Pancreas (tissue), 10 donors: ENCODE results near the gene CPNE7. TPM values are rescaled to one million over a fixed set of nuclear protein-coding genes. Genes with fewer than 3 reads are reported as not detected.

Source experiments
- ATAC-seq, 4 donors: fragments of 200-7000 bp; cut with Tn5 transposase; one replicate each; pipeline versions ENCODE4 v1.8.0 to v1.9.1; 2020; ENCODE audit warnings: mild to moderate bottlenecking in 4 of 4, moderate library complexity in 4 of 4
- DNase-seq, 6 donors: peaks; one replicate each; pipeline ENCODE4 v3.0.0-alpha.2; 2020
- FAIRE-seq: peaks from 2 replicates; lab custom pipeline; 2012; peaks lifted over from hg19 to GRCh38; lab: Jason Lieb, UNC
- H3K27ac ChIP-seq, 4 donors: fragments of 200-600 bp; sonication (generic); 1 replicate in 3 of 4; 2 replicates in 1 of 4; pipeline versions ENCODE4 v1.5.0 to v1.8.0; 2020
- H3K27me3 ChIP-seq, 4 donors: fragments of 200-600 bp; one replicate each; pipeline ENCODE4 v1.8.0; 2021
- H3K36me3 ChIP-seq, 3 donors: fragments of 200-600 bp; sonication (generic) in 1 of 3; one replicate each; pipeline versions ENCODE4 v1.5.0 to v1.8.0; 2020 to 2021
- H3K4me1 ChIP-seq, 3 donors: fragments of 200-600 bp; one replicate each; pipeline ENCODE4 v1.8.0; 2021
- H3K4me3 ChIP-seq, 4 donors: fragments of 200-600 bp; sonication (generic) in 2 of 4; one replicate each; pipeline versions ENCODE4 v1.5.0 to v1.8.0; 2020 to 2021
- H3K9me3 ChIP-seq, 4 donors: fragments of 200-600 bp; one replicate each; pipeline ENCODE4 v1.8.0; 2021
- WGBS, 2 donors: extraction: QIAGEN DNeasy Blood & Tissue Kit; methylation state at CpG; one replicate each; pipeline ENCODE4 v1.1.7; 2013; 5-methylcytosine and 5-hydroxymethylcytosine counted together
- intact Hi-C, 3 donors: fragments of 100-400 bp; cut with DNase I; formaldehyde crosslinking; loops; one replicate each; pipeline versions ENCODE4 v1.11.1 to v1.14.2; 2022
- polyA plus RNA-seq, 2 donors: library from polyadenylated mRNA; stranded (reverse); fragments of 200-250 nt; gene quantifications; one replicate each; pipeline ENCODE4 v1.2.3, GENCODE V29; 2013
- total RNA-seq, 6 donors: library from RNA; stranded (reverse); fragmentation: NEBNext Ultra II Directional in 4 of 6; extraction: Animal tissue kit (Norgen Biotek cat#: 25700) in 4 of 6; gene quantifications; one replicate each; pipeline versions ENCODE4 v1.2.1 to v1.2.4, GENCODE V29; 2021 to 2023
- TF ChIP-seq, protein P1 (sequence below), 4 donors: fragments of 200-600 bp; sonication (generic) in 3 of 4; IDR thresholded peaks; one replicate each; pipeline versions ENCODE4 v1.5.0 to v1.8.0; 2021; ENCODE audit warnings: antibody characterized with exemption in 4 of 4
- donor health status: healthy with polysubstance abuse.
- donor health status: DM: no; HTN: no; CAD: no; lungs with moderate emphysema.
- donor health status: DM: no; HTN: no; CAD: no.
- donor health status: control.
- donor health status: control.
- donor health status: Bipolar disorder and iron deficiency.
- donor health status: DM: yes; HTN: yes; CAD: no.
- donor health status: DM: no; HTN: no; CAD: no.
- donor health status: DM: no; HTN: no; CAD: no.
- donor health status: DM: yes; HTN: yes; CAD: no.

The CPNE7 gene
- total and polyA plus RNA-seq, 8 donors: 0.12 to 4.5 (median 1.0) TPM

DNA sequence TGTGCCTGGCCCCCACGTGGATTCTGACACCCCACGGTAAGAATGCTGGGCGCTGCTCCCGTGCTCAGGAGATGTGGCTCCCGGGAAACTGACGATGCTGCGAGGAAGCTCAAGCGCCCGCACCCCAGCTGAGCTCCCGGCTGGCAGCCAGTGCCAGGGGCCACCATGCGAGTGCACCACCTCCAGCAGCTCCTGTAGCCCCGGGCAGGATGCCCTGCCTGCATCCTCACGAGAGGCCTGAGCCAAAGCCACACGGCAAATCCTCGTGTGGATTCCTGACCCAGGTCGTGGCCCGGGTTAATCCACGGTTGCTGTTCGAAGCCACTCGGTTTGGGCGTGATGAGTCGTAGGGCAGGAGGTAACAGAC, 26.3 kb downstream of the CPNE7 start:
- Histone ChIP-seq H3K27ac (no peak overlapping the region), H3K4me1 (no peaks in the 10 kb centered on the region), H3K9me3 (no peaks in the 10 kb centered on the region), H3K36me3 (no peaks in the 10 kb centered on the region), H3K4me3 (no peak overlapping the region), H3K27me3 (no peaks in the 10 kb centered on the region)
- ATAC-seq (no peak), DNase-seq (peak in 1 of 6 donors; percentile 48), FAIRE-seq (no peak)
- TF ChIP-seq, protein P1, sequence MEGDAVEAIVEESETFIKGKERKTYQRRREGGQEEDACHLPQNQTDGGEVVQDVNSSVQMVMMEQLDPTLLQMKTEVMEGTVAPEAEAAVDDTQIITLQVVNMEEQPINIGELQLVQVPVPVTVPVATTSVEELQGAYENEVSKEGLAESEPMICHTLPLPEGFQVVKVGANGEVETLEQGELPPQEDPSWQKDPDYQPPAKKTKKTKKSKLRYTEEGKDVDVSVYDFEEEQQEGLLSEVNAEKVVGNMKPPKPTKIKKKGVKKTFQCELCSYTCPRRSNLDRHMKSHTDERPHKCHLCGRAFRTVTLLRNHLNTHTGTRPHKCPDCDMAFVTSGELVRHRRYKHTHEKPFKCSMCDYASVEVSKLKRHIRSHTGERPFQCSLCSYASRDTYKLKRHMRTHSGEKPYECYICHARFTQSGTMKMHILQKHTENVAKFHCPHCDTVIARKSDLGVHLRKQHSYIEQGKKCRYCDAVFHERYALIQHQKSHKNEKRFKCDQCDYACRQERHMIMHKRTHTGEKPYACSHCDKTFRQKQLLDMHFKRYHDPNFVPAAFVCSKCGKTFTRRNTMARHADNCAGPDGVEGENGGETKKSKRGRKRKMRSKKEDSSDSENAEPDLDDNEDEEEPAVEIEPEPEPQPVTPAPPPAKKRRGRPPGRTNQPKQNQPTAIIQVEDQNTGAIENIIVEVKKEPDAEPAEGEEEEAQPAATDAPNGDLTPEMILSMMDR (IDR thresholded peaks at IDR 0.05): no peak
- 75% methylated on average over 22 of the region's 22 CpGs for WGBS, 2 donors
- intact Hi-C loops: no loop called here

DNA sequence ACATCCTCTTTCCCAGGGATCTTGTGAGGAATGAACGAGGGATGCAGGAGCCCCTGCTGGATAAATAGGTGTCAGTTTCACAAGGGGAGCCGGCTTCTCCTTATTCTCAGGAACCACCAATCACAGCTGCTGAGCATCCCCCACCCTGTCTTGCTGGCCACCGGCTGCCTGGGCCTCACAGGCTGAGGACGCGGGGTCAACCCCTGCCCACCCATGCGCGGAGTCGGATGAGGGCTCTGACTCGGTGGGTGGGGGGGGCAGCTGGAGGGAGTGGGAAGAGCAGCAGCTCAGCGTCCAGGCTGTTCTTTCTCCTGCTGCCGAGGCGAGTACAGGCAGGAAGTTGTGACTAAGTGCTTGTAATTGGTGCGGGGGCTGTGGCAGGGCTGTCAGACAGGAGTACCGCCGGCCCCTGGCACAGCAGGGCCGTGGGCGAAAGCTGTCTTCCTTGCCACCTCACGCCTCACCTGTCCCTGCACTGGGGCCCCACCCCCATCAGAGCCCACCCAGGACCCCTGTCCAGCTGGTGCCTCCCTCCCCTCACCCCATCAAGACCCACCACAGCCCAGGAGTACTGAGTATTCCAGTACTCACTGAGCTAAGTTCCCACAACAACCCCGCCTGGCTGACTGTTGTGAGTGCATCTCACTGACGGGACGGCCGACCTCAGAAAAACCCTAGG, 26.9 kb downstream of the CPNE7 start:
- peak in 3 of 4 donors; percentile 35 to 72 (median 68) for ATAC-seq
- intact Hi-C loops: no loop called here
- Histone ChIP-seq H3K36me3 (no peaks in the 10 kb centered on the region), H3K4me3 (no peak overlapping the region), H3K9me3 (no peaks in the 10 kb centered on the region), H3K4me1 (no peaks in the 10 kb centered on the region), H3K27me3 (no peaks in the 10 kb centered on the region), H3K27ac (no peak overlapping the region)
- no peak for FAIRE-seq
- 37 to 41% methylated on average over 21 to 22 of the region's 22 CpGs for WGBS, 2 donors
- TF ChIP-seq, protein P1 (IDR thresholded peaks at IDR 0.05): no peak
- DNase-seq: peak in 1 of 6 donors; percentile 51

DNA sequence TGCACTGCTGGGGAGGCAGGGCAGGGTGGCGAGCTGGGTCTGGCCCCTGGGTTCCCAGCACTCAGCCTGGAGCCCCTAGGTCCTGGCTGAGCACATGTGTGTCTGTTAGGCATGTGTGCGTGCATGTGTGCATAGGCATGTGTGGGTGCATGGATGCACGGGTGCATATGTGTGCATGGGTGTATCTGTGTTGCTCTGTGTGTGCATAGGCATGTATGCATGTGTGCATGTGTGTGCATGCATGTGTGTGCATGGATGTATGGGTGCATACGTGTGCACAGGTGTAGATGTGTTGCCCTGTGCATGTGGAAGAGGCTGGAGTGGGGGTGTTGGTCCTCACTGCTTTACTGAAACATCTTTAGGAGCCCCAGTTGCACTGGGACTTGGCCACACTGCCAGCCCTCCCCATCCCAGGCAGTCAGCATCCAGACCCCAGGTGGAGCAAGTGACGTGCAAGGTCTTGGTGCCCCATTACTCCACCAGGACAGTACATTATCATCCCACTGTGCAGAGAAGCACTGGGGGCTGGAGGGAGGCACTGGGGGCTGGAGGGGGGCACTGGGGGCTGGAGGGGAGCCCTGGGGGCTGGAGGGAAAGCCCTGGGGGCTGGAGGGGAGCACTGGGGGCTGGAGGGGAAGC, 27.5 kb downstream of the CPNE7 start:
- intact Hi-C loops: no loop called here
- ATAC-seq: no peak

DNA sequence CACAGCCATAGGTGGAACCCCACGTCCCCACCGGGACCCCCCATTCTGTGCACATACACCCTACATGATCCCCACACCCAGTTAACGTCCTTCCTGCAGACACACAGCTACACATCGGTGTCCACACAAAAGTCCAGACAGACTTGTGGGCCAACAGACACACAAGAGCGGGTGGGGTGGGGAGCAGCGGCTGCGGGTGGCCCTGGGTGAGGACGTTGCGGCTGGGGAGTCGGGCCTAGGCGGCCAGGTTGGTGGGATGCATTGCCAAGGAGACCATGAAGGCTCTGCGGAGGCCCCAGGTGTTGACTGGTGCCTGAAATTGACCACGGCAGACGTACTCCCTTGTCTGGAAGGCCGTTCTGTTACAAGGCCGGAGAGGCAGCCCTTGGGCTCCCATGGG, 29.2 kb downstream of the CPNE7 start:
- ATAC-seq: no peak
- WGBS, 2 donors: 74 to 75% methylated on average over 16 of the region's 16 CpGs
- Histone ChIP-seq H3K36me3 (no peaks in the 10 kb centered on the region), H3K4me1 (no peaks in the 10 kb centered on the region), H3K4me3 (no peak overlapping the region), H3K9me3 (no peaks in the 10 kb centered on the region), H3K27ac (no peak overlapping the region), H3K27me3 (no peaks in the 10 kb centered on the region)
- FAIRE-seq: no peak
- TF ChIP-seq, protein P1 (IDR thresholded peaks at IDR 0.05): no peak
- intact Hi-C loops: no loop called here
- no peak for DNase-seq

More for the DNA sequence above, 27.5 kb downstream of the CPNE7 start:
- Histone ChIP-seq H3K9me3 (no peaks in the 10 kb centered on the region), H3K36me3 (no peaks in the 10 kb centered on the region), H3K4me3 (no peak overlapping the region), H3K27me3 (no peaks in the 10 kb centered on the region), H3K4me1 (no peaks in the 10 kb centered on the region), H3K27ac (no peak overlapping the region)
- 74 to 78% methylated on average over 5 of the region's 5 CpGs for WGBS, 2 donors
- DNase-seq: no peak
- FAIRE-seq: no peak
- TF ChIP-seq, protein P1 (IDR thresholded peaks at IDR 0.05): no peak
